Measurements from ENCODE around the gene ASNS.
"Not testable (repeated sequence)": the region's sequence is repeated elsewhere in the genome, so short reads cannot be mapped to it uniquely, and the experiment has no call there.

ASNS gene

GRCh38 chr7:97872025-97872669 lies at the start of gene ASNS:
Gene ASNS, minus strand, starts transcription at chr7:97872408. Its CDS starts 3,252 bp downstream, at chr7:97869156.
- peak; percentile 97 for DNase-seq

GRCh38 chr7:97921254-97921653 lies 49.0 kb upstream of the ASNS start:
- DNase-seq, result not testable (repeated sequence)

- not testable (repeated sequence) for DNase-seq
Observed at GRCh38 chr7:97915267-97915666, 43.1 kb upstream of the ASNS start.

GRCh38 chr7:97912294-97912693 lies 40.1 kb upstream of the ASNS start:
- not testable (repeated sequence) for DNase-seq

- not testable (repeated sequence) for DNase-seq
Observed at GRCh38 chr7:97896893-97897292, 24.7 kb upstream of the ASNS start.

GRCh38 chr7:97891721-97892120 lies 19.5 kb upstream of the ASNS start:
- DNase-seq, result not testable (repeated sequence)

- DNase-seq, result not testable (repeated sequence)
Observed at GRCh38 chr7:97879527-97879926, 7.3 kb upstream of the ASNS start.

- DNase-seq, result not testable (repeated sequence)
Observed at GRCh38 chr7:97874894-97875293, 2.7 kb upstream of the ASNS start.

- DNase-seq, result no peak
Observed at GRCh38 chr7:97873606-97874005, 1.4 kb upstream of the ASNS start.

- peak; percentile 60 for DNase-seq
Observed at GRCh38 chr7:97871659-97872024, 566 bp downstream of the ASNS start.

GRCh38 chr7:97868788-97869187 lies 3.4 kb downstream of the ASNS start:
- DNase-seq, result no peak

GRCh38 chr7:97868314-97868713 lies 3.9 kb downstream of the ASNS start:
- no peak for DNase-seq

GRCh38 chr7:97865104-97865503 lies 7.1 kb downstream of the ASNS start:
- DNase-seq, result no peak

- DNase-seq, result no peak
Observed at GRCh38 chr7:97859606-97860204, 12.5 kb downstream of the ASNS start.

GRCh38 chr7:97858221-97858620 lies 14.0 kb downstream of the ASNS start:
- no peak for DNase-seq

GRCh38 chr7:97857544-97857943 lies 14.7 kb downstream of the ASNS start:
- no peak for DNase-seq

- no peak for DNase-seq
Observed at GRCh38 chr7:97851683-97852082, 20.5 kb downstream of the ASNS start.

GRCh38 chr7:97850262-97851031 lies 21.8 kb downstream of the ASNS start:
- not testable (repeated sequence) for DNase-seq

- DNase-seq, result peak; percentile 59
Observed at GRCh38 chr7:97847791-97848190, 24.4 kb downstream of the ASNS start.

GRCh38 chr7:97846945-97847344 lies 25.3 kb downstream of the ASNS start:
- DNase-seq, result no peak

- DNase-seq, result peak; percentile 58
Observed at GRCh38 chr7:97845622-97846203, 26.5 kb downstream of the ASNS start.

GRCh38 chr7:97844036-97844435 lies 28.2 kb downstream of the ASNS start:
- DNase-seq, result peak; percentile 33

- no peak for DNase-seq
Observed at GRCh38 chr7:97842772-97843345, 29.3 kb downstream of the ASNS start.
